HG03196 (cell line): ENCODE results near the gene FXYD4.
"Not testable (repeated sequence)": the region's sequence is repeated elsewhere in the genome, so short reads cannot be mapped to it uniquely, and the experiment has no call there.

Experiments used
- ATAC-seq: cut with Tn5 transposase; IDR thresholded peaks from one replicate; pipeline ENCODE4 v1.9.1; 2021; ENCODE audit not compliant: unreplicated experiment

The FXYD4 gene

DNA sequence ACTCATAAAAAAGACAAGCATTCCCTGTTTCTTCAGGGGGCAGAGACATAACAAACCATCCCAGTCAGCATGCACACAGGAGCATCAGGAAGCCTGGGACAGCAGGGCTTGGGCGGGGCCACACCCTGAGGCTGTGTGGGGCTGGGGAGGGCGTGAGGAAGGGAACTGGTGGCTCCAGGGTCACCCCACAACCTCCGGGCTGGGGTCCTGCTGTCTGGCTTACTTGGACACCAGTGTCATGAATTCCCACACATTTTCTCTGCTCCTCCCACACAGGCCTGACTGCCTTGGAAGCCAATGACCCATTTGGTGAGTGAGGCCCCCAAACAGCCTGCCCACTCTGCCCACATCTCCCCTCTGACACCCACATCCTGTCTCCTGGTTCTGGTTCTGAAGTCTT lies 2.8 kb downstream of the FXYD4 start:
- no peak for ATAC-seq

DNA sequence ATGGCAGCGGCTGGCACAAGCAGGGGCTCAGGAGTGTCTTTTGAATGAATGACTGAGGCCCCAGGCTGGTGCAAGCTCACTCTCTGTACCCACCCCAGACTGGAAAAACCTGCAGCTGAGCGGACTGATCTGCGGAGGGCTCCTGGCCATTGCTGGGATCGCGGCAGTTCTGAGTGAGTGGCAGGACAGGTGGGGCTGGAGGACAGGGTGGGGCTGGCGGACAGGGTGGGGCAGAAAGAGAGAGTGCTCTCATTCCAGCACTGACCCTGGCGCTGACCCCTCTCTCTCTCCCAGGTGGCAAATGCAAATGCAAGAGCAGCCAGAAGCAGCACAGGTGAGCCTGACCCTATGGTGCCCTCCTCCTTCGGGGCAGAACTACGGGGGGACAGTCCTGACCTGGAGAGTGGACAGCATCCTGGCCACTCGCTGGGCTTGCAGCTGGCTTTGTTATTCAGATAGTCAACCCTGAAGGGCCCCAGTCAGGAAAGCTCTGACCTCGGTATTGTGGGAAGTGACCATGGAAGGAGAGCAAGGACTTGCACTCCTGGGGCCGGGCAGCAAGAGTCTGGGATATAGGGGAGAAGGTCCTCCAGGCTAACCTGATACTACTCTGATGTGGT lies 4.1 kb downstream of the FXYD4 start:
- no peak for ATAC-seq

DNA sequence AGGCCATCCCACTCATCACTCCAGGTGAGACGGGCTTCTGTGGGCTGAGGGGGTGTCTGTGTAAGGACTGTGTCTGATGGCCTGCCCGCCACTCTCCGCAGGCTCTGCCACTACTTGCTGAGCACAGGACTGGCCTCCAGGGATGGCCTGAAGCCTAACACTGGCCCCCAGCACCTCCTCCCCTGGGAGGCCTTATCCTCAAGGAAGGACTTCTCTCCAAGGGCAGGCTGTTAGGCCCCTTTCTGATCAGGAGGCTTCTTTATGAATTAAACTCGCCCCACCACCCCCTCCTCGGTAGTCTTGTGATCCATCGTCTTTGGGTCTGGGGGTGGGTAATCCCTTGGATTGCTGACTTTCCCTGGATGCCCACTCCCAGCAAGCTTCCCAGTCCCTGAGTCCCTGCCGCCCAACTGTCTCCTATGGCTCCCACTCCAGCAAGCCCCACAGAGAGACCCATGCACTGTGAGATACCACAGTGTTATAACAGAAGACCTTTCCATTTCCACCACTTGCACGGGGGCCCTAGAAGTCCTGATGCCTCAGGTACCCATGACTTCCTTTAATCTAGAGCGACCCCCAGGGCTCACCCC lies 4.7 kb downstream of the FXYD4 start:
- ATAC-seq, result no peak

- ATAC-seq, result no peak
These were observed 5.5 kb downstream of the FXYD4 start for GRCh38 chr10:43376828-43377423.

DNA sequence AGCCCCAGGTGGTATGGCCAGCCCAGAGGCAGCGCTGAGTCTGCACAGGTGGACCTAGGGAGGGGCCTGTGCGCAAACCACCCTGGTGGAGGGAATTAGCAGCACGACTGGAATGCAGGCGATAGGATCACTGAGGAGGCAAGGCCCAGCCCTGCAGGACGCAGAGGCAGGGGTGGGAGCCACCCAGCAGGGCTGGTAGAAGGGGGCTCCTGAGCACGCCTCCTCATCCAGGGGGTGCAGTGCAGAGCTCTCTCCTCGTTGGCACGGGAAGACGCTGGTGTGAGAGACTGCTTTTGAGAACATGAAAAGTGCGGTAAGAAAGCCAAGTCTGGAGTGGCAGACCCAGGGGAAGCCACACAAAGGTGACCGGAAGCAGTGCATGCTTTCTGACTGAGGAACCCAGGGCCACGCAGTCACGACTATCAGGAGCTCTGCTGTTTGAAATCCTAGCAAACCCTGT lies 6.0 kb downstream of the FXYD4 start:
- ATAC-seq, result no peak

GRCh38 chr10:43380610-43381222 lies 9.3 kb downstream of the FXYD4 start:
- no peak for ATAC-seq

DNA sequence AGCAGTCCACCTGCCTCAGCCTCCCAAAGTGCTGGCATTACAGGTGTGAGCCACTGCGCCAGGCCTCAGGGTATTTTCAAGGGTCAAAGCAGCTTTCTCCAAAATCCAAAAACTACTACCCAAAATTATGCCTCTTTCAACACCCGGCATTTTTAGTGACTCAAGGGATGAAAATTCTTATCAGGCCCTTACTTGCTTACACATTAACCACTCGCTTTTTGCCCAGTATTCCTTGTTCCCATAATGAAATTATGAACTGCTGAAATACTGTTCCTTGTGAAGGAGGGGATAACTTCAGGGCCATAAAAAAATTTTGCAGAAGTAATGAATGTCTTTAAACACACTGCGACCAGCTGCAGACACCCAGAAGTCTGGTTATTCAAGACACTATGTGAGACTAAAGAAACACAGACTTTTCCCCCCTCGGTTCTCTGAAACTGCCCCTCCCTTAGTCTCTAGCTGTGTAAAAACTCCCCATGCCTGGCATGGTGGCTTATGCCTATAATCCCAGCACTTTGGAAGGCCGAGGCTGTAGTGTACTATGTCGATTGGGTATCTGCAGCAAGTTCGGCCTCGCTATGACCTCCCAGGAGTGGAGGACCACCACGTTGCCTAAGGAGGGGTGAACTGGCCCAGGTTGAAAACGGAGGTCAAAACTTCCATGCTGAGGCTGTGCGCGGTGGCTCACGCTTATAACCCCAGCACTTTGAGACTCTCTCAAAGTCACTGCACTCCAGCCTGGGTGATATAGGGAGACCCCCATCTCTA lies 12.0 kb downstream of the FXYD4 start:
- no peak for ATAC-seq

- no peak for ATAC-seq
These were observed 13.1 kb downstream of the FXYD4 start for GRCh38 chr10:43384252-43385221.

DNA sequence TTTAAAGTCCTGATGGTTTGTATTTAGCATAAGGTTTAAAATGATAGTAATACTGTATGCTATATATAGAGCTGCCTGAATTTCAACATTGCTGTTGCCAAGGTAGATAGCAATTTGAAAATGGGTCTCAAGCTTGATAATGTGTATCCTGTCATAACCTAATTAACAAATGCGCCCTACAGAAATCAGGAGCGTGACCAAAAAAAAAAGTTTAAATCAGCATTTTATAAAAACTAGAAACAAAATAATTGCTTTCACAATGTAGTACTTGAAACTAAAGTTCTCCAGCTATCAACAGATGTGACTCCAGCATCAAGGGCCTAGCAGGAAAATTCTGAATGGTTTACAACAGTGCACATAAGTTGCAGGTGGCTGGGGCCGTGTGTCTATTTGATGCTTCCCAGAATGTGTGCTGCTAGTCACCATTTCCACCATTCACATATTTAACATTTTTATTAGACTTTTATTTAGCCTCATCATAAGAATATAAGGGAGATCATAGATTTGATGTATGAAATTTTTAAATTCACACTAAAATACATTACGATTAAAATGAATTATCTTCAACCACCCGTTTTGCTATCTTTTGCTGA lies 14.1 kb downstream of the FXYD4 start:
- ATAC-seq, result no peak

- no peak for ATAC-seq
These were observed 15.1 kb downstream of the FXYD4 start for GRCh38 chr10:43386549-43386948.

DNA sequence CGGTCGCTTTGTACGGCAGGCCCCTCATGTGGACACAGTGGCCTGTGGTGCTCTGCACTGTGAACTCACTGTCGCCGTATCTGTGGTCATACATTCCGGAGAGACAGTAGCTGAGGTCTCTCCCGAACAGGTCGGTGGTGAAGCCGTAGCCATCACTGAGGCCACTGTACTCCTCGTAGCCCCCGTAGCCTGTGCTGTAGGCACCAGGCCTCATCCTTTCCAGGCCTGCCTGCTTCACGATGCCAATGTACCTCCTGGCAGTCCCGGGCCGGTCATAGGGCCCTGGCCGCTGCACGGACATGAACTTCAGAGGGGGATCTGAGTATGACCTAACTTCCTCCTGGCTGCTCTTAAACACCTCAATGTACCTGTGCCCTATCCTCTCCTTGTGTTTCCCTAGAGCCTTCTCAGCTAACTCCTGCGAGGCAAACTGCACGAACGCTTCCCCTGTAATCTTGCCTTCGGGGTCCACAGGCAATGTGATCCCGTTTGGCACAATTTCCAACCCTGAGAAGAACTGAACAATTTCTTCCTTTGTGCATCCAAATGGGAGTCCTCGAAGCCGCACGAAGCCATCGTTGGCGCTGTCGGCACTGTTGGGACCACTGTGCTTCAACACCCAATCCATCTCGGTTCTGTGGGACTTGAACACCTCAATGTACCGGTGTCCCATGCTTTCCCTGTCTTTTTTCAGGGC lies 15.7 kb downstream of the FXYD4 start:
- no peak for ATAC-seq

- ATAC-seq, result no peak
These were observed 16.2 kb downstream of the FXYD4 start for GRCh38 chr10:43387678-43388032.

GRCh38 chr10:43389867-43390266 lies 18.4 kb downstream of the FXYD4 start:
- no peak for ATAC-seq

DNA sequence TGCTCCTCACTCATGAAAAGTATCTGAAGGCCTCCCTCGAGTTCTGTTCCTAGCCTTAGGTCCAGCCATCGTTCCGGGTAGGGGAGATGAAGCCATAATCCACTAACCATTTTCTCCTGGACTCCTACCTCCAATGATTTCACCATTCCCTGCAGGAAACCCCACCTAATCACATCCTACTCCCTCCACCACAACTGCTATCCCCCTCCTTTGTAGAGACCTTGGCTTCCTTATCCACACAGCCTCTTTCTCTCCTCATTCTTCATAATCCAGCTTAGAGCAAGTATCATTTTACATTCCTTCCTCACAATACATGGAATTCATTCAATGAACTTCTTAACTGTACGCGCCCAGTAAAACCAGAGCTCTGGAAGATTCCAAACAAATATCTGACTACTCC lies 18.9 kb downstream of the FXYD4 start:
- ATAC-seq, result no peak

DNA sequence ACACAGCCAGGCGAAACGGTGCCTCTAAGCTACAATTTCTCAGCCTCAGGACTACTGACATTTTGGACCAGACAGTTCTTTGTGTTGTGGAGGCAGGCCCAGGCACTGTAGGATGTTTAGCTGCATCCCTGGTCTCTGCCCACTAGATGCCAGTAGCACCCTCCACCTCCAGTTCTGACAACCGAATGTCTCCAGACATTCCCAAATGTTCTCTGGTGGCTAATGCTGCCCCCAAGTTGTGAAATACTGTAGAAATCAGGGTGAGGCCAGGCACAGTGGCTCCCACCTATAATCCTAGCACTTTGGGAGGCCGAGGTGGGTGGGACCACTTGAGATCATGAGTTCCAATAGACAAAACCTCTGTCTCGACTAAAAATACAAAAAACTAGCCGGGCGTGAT lies 19.3 kb downstream of the FXYD4 start:
- no peak for ATAC-seq

DNA sequence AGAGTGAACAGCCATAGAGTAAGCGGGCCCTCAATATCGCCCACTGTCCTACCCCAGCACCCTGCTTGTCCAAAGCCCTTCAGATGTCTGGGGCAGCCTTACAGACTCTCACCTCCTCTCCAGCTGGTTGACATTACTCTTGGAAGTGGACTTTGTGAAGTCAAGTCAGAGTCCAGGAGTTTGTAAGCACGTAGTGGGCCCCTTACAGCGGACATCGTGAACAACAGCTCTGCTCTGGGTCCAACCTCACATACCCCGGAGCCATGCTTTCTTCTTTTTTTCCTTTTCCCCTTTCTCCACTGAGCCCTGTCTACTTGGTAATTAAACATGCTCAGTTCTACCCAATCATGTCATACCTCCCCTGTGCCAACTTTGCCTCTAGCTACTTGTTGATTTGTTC lies 20.1 kb downstream of the FXYD4 start:
- ATAC-seq, result no peak

- no peak for ATAC-seq
These were observed 21.3 kb downstream of the FXYD4 start for GRCh38 chr10:43392748-43393147.

GRCh38 chr10:43393186-43393585 lies 21.8 kb downstream of the FXYD4 start:
- not testable (repeated sequence) for ATAC-seq

DNA sequence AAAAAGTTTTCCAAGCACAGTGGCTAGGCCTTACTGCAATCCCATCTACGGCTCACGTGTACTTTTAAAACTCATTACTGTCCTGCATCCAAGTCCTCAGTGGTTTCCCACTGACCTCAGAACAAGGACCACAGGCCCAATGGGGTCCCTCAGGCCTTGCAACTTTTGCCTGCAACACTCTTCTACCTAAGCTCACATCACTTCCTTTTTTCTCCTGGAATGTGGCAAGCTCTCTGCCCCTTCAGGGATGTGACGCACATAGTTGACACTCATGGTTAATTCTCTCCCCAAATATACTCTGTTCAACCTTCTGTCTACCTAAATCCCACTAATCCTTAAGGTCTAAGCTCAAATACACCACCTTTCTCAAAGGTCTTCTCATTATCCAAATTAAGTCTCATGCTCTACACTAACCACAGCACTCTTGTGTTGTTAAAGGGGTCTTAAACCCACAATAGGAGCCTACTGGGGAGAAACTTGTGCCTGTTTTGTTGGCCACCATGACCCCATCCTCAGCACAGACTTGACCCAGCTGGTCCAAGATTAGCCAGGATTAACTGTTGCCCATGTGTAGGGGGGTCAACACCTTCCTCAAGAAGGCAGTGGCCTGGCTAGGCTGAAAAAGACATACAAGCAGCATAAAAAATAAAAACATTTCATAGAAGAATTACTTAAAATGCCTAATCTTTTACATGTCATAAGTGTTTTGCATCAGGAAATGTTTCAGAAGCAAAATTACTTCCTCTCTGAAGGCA lies 22.3 kb downstream of the FXYD4 start:
- no peak for ATAC-seq
